NCI-H774 (cell line): ENCODE data around the gene COL4A2.
A peak's percentile ranks its signal among the peaks of the same experiment; 100 is the strongest.

ENCODE experiments used
- DNase-seq: peaks from one replicate; lab custom pipeline; 2025; lab: John Stamatoyannopoulos, UW

COL4A2 gene

GRCh38 chr13:110339975-110340550 is 33.0 kb downstream of the COL4A2 start:
- no peak for DNase-seq

- DNase-seq: no peak
Measured at GRCh38 chr13:110340812-110341444, 33.8 kb downstream of the COL4A2 start.

GRCh38 chr13:110341445-110342244 is 34.6 kb downstream of the COL4A2 start:
- DNase-seq: peak; percentile 57

- DNase-seq: no peak
Measured at GRCh38 chr13:110342474-110342873, 35.4 kb downstream of the COL4A2 start.

GRCh38 chr13:110343241-110343865 is 36.3 kb downstream of the COL4A2 start:
- no peak for DNase-seq

- DNase-seq: no peak
Measured at GRCh38 chr13:110344320-110344719, 37.2 kb downstream of the COL4A2 start.

- no peak for DNase-seq
Measured at GRCh38 chr13:110345266-110345665, 38.2 kb downstream of the COL4A2 start.

GRCh38 chr13:110345701-110346100 is 38.6 kb downstream of the COL4A2 start:
- no peak for DNase-seq

- DNase-seq: peak; percentile 85
Measured at GRCh38 chr13:110346661-110347067, 39.6 kb downstream of the COL4A2 start.

GRCh38 chr13:110347088-110347487 is 40.0 kb downstream of the COL4A2 start:
- DNase-seq: no peak

- DNase-seq: no peak
Measured at GRCh38 chr13:110347535-110348308, 40.6 kb downstream of the COL4A2 start.

- DNase-seq: no peak
Measured at GRCh38 chr13:110348309-110349105, 41.4 kb downstream of the COL4A2 start.

GRCh38 chr13:110349239-110349638 is 42.2 kb downstream of the COL4A2 start:
- no peak for DNase-seq

- no peak for DNase-seq
Measured at GRCh38 chr13:110350049-110350448, 43.0 kb downstream of the COL4A2 start.

GRCh38 chr13:110350509-110350908 is 43.4 kb downstream of the COL4A2 start:
- DNase-seq: no peak

GRCh38 chr13:110351636-110352420 is 44.7 kb downstream of the COL4A2 start:
- no peak for DNase-seq

GRCh38 chr13:110352735-110353134 is 45.7 kb downstream of the COL4A2 start:
- DNase-seq: no peak

GRCh38 chr13:110353339-110353977 is 46.4 kb downstream of the COL4A2 start:
- no peak for DNase-seq

GRCh38 chr13:110354123-110354627 is 47.1 kb downstream of the COL4A2 start:
- DNase-seq: peak; percentile 84
